Measurements from ENCODE around the gene SOX10. TPM values are rescaled to one million over a fixed set of nuclear protein-coding genes. Genes with fewer than 3 reads are reported as not detected.
A peak's percentile ranks its signal among the peaks of the same experiment; 100 is the strongest.

Gene SOX10
- total and polyA plus RNA-seq, 2 of the 13 experiments (the other 11 are each of a cell fraction or from before 2014, with no cell fraction given), result not detected

GRCh38 chr22:37933711-37934376 is 50.5 kb downstream of the SOX10 start (continued):
- TF ChIP-seq ZBTB34 (CRISPR knock-in tag; IDR thresholded peaks at IDR 0.05) (no peak), ZNF672 (CRISPR knock-in tag; IDR thresholded peaks at IDR 0.05) (no peak), MTERF4 (CRISPR knock-in tag; IDR thresholded peaks at IDR 0.05) (no peak), GATAD1 (CRISPR knock-in tag; IDR thresholded peaks at IDR 0.05) (no peak), SOX6 (IDR thresholded peaks at IDR 0.05) (no peak), SOX6 (CRISPR knock-in tag; IDR thresholded peaks at IDR 0.05) (peak; percentile 55), ZSCAN22 (CRISPR knock-in tag; IDR thresholded peaks at IDR 0.05) (no peak), ZBTB25 (CRISPR knock-in tag; IDR thresholded peaks at IDR 0.05) (peak; percentile 49; the same call in 1 of the 2 replicates), ZFY (CRISPR knock-in tag; IDR thresholded peaks at IDR 0.05) (peak; percentile 49; the same call in 1 of the 2 replicates), SNAPC4 (CRISPR knock-in tag; IDR thresholded peaks at IDR 0.05) (no peak), ZNF20 (CRISPR knock-in tag; IDR thresholded peaks at IDR 0.05) (no peak), HOXD1 (CRISPR knock-in tag; IDR thresholded peaks at IDR 0.05) (no peak), IKZF1 (IDR thresholded peaks at IDR 0.05) (no peak), HOMEZ (CRISPR knock-in tag; IDR thresholded peaks at IDR 0.05; ENCODE audit: low read depth) (0 out of 2 replicates have a peak, but pooled peaks have one; percentile 52), PRPF4 (IDR thresholded peaks at IDR 0.05; ENCODE audit: low read depth, low read length, poor library complexity, severe bottlenecking) (no peak), PHF21A (CRISPR knock-in tag; IDR thresholded peaks at IDR 0.05) (no peak), ZNF841 (CRISPR knock-in tag; IDR thresholded peaks at IDR 0.05; ENCODE audit: borderline replicate concordance) (no peak), DPF2 (CRISPR knock-in tag; IDR thresholded peaks at IDR 0.05; ENCODE audit: borderline replicate concordance, low read depth) (no peak; the same call in 1 of the 2 replicates)

Data from HepG2 (cell line).